GM12892 (cell line): ENCODE data around the gene SYK.

Source experiments
- DNase-seq: peaks from one replicate; pipeline ENCODE4 v3.0.0; 2011; ENCODE audit not compliant: insufficient read length
- FAIRE-seq: peaks from 2 replicates; lab custom pipeline; 2011; peaks lifted over from hg19 to GRCh38; lab: Jason Lieb, UNC
- POLR2A ChIP-seq: IDR thresholded peaks from 2 replicates; pipeline ENCODE4 v1.6.1; 2011; ENCODE audit warnings: low read depth, low read length, control low read depth
- POLR2AphosphoS5 ChIP-seq: IDR thresholded peaks from 2 replicates; pipeline ENCODE4 v1.6.1; 2011; ENCODE audit warnings: low read depth, low read length, control low read depth
- TAF1 ChIP-seq: IDR thresholded peaks from 2 replicates; pipeline ENCODE4 v1.6.1; 2011; ENCODE audit warnings: low read depth, mild to moderate bottlenecking, control low read depth, low read length, borderline replicate concordance

The SYK gene

GRCh38 chr9:90799271-90799852 is 2.3 kb upstream of the SYK start:
- TF ChIP-seq POLR2A = no peak
- TF ChIP-seq POLR2AphosphoS5 = no peak
- no peak for TF ChIP-seq TAF1
- FAIRE-seq (peak; percentile 5), DNase-seq (no peak)

- no peak for FAIRE-seq
- no peak for DNase-seq
- TF ChIP-seq TAF1 (no peak), POLR2A (no peak), POLR2AphosphoS5 (no peak)
Observed at GRCh38 chr9:90801973-90802322, 329 bp downstream of the SYK start.

GRCh38 chr9:90802386-90802985 is 867 bp downstream of the SYK start:
- TF ChIP-seq POLR2AphosphoS5 (no peak), TAF1 (no peak)
- DNase-seq = no peak
- FAIRE-seq = no peak

GRCh38 chr9:90803860-90804593 is 2.4 kb downstream of the SYK start:
- TF ChIP-seq POLR2A (no peak), POLR2AphosphoS5 (no peak), TAF1 (no peak)
- peak; percentile 85 for FAIRE-seq

GRCh38 chr9:90805006-90805996 is 3.7 kb downstream of the SYK start:
- FAIRE-seq (peak; percentile 77), DNase-seq (no peak)
- no peak for TF ChIP-seq POLR2A
- TF ChIP-seq POLR2AphosphoS5 = no peak
- no peak for TF ChIP-seq TAF1

More at GRCh38 chr9:90803860-90804593, 2.4 kb downstream of the SYK start:
- DNase-seq = no peak

- no peak for TF ChIP-seq POLR2A
- no peak for TF ChIP-seq POLR2AphosphoS5
- no peak for TF ChIP-seq TAF1
- FAIRE-seq (peak; percentile 63), DNase-seq (no peak)
Observed at GRCh38 chr9:90807006-90807405, 5.4 kb downstream of the SYK start.

GRCh38 chr9:90808398-90808797 is 6.8 kb downstream of the SYK start:
- FAIRE-seq (no peak), DNase-seq (no peak)
- TF ChIP-seq TAF1 (no peak), POLR2AphosphoS5 (no peak), POLR2A (no peak)

- DNase-seq (no peak), FAIRE-seq (peak; percentile 93)
- no peak for TF ChIP-seq TAF1
- no peak for TF ChIP-seq POLR2A
- no peak for TF ChIP-seq POLR2AphosphoS5
Observed at GRCh38 chr9:90808890-90809685, 7.5 kb downstream of the SYK start.

GRCh38 chr9:90810691-90811090 is 9.1 kb downstream of the SYK start:
- DNase-seq = no peak
- no peak for FAIRE-seq
- TF ChIP-seq POLR2A (no peak), POLR2AphosphoS5 (no peak), TAF1 (no peak)

GRCh38 chr9:90813046-90813445 is 11.4 kb downstream of the SYK start:
- DNase-seq (no peak), FAIRE-seq (peak; percentile 76)
- TF ChIP-seq POLR2AphosphoS5 (no peak), POLR2A (no peak), TAF1 (no peak)
